MCF 10A (cell line): ENCODE data around the gene SLC4A3. TPM values are rescaled to one million over a fixed set of nuclear protein-coding genes. Genes with fewer than 3 reads are reported as not detected.

Experiments
- BruUV-seq: library from RNA; stranded (reverse); fragments of 400-500 nt; replicated peaks from 2 replicates; lab custom pipeline; 2021; lab: Mats Ljungman, UMichigan
- CTCF ChIA-PET: fragments of 300-600 bp; sonication (Branson Sonifier 250); formaldehyde crosslinking; extraction: SDS; loops from one replicate; lab custom pipeline; 2021; ENCODE audit warnings: antibody characterized with exemption, inconsistent platforms; lab: Yijun Ruan, JAX
- POLR2A ChIA-PET: fragments of 300-600, 350-650 bp; sonication (Branson Sonifier 250); formaldehyde crosslinking; extraction: SDS; loops from one replicate; lab custom pipeline; 2020; ENCODE audit warnings: antibody characterized with exemption, inconsistent platforms; lab: Yijun Ruan, JAX
- DNase-seq: peaks from one replicate; pipeline ENCODE4 v3.0.0-alpha.2; 2018; ENCODE audit not compliant: unreplicated experiment
- H3K27ac Mint-ChIP-seq: one replicate; pipeline ENCODE4 v1.8.0; 2022; ENCODE audit warnings: mild to moderate bottlenecking, low read depth, mixed read lengths; ENCODE audit not compliant: unreplicated experiment
- H3K27me3 Mint-ChIP-seq: one replicate; pipeline ENCODE4 v1.8.0; 2022; ENCODE audit warnings: mixed read lengths; ENCODE audit not compliant: insufficient read depth, unreplicated experiment
- H3K36me3 Mint-ChIP-seq: one replicate; pipeline ENCODE4 v1.8.0; 2022; ENCODE audit warnings: mild to moderate bottlenecking, moderate library complexity, mixed read lengths; ENCODE audit not compliant: insufficient read depth, unreplicated experiment
- H3K4me1 Mint-ChIP-seq: one replicate; pipeline ENCODE4 v1.8.0; 2022; ENCODE audit warnings: mixed read lengths; ENCODE audit not compliant: insufficient read depth, unreplicated experiment
- H3K4me3 Mint-ChIP-seq: one replicate; pipeline ENCODE4 v1.8.0; 2022; ENCODE audit warnings: mild to moderate bottlenecking, moderate library complexity, mixed read lengths; ENCODE audit not compliant: unreplicated experiment
- H3K9me3 Mint-ChIP-seq: one replicate; pipeline ENCODE4 v1.8.0; 2022; ENCODE audit warnings: mixed read lengths; ENCODE audit not compliant: unreplicated experiment
- CTCF ChIP-seq: fragments of 200-600 bp; IDR thresholded peaks from one replicate; pipeline ENCODE4 v1.8.0; 2022; ENCODE audit warnings: antibody characterized with exemption, mild to moderate bottlenecking; ENCODE audit not compliant: unreplicated experiment
- intact Hi-C: fragments of 100-400 bp; cut with micrococcal nuclease; formaldehyde crosslinking; loops from 2 replicates; pipeline ENCODE4 v1.14.1; 2022
- total RNA-seq: library from RNA; stranded (reverse); gene quantifications from 2 replicates; pipeline ENCODE4 v1.2.3, GENCODE V29; 2022

Gene SLC4A3
- total RNA-seq, 1 experiment from 2014 or later, result 4.7 TPM

- peaks cover 5% of the 10 kb centered on the region for H3K36me3 Mint-ChIP-seq
- BruUV-seq, result no TSS peak
- no peak for DNase-seq
- no peaks in the 10 kb centered on the region for H3K9me3 Mint-ChIP-seq
- no peaks in the 10 kb centered on the region for H3K4me1 Mint-ChIP-seq
- no peak overlapping the region for H3K27ac Mint-ChIP-seq
- H3K4me3 Mint-ChIP-seq, result no peak overlapping the region
- ChIA-PET POLR2A (interaction anchor here (0.7 kb wide), 1 partner anchor 10 kb away, joined by 3 read pairs; no protein-coding TSS in a partner anchor), CTCF (interaction anchor here (0.6 to 2.9 kb wide), 3 partner anchors 11 to 49 kb away, joined by 3 to 17 read pairs (median 5); no protein-coding TSS in a partner anchor)
- H3K27me3 Mint-ChIP-seq, result no peaks in the 10 kb centered on the region
- intact Hi-C loops, result no loop called here
- TF ChIP-seq CTCF, result no peak
These were observed 3.5 kb downstream of the SLC4A3 start for GRCh38 chr2:219630770-219631405.

DNA sequence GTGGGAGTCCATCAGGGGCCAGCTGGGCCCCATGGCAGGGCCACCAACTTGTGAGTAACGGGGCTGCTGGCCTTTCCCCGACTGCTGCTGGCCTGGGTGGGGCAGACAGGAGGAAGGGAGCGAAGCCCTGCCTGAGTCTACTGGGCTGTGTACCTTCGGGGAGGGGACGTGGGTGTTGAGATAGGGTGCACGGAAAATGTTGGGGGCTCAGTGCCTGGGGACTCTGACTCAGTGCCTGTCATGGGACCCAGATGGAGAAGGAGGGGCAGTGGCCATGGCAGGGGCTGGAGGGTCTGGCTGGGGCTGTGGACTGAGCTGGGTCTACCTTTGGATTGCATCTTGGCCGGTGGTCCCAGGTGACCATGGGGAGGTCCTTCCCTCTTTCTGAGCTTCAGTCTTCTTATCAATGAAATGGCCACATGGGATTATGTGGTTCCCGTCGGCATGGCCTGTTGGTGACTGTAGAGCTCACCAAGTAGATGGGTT lies 4.0 kb downstream of the SLC4A3 start:
- Mint-ChIP-seq H3K9me3 (no peaks in the 10 kb centered on the region), H3K27ac (no peak overlapping the region), H3K27me3 (no peaks in the 10 kb centered on the region), H3K4me1 (no peaks in the 10 kb centered on the region), H3K4me3 (no peak overlapping the region), H3K36me3 (peaks cover 5% of the 10 kb centered on the region)
- no peak for TF ChIP-seq CTCF
- DNase-seq, result no peak
- ChIA-PET CTCF (interaction anchor here (0.6 to 2.9 kb wide), 3 partner anchors 10 to 50 kb away, joined by 3 to 17 read pairs (median 5); no protein-coding TSS in a partner anchor), POLR2A (interaction anchor here (0.6 to 0.7 kb wide), 2 partner anchors 11 to 53 kb away, joined by 3 read pairs; no protein-coding TSS in a partner anchor)
- no TSS peak for BruUV-seq
- intact Hi-C loops, result no loop called here

- Mint-ChIP-seq H3K27ac (no peak overlapping the region), H3K9me3 (no peaks in the 10 kb centered on the region), H3K4me1 (no peaks in the 10 kb centered on the region), H3K27me3 (no peaks in the 10 kb centered on the region), H3K36me3 (peaks cover 5% of the 10 kb centered on the region), H3K4me3 (no peak overlapping the region)
- intact Hi-C loops, result no loop called here
- CTCF ChIA-PET, result interaction anchor here (0.8 to 2.9 kb wide), 3 partner anchors 10 to 58 kb away, joined by 3 to 17 read pairs (median 6); no protein-coding TSS in a partner anchor
- POLR2A ChIA-PET, result interaction anchor here (0.6 to 1.3 kb wide), 2 partner anchors 52 to 102 kb away, joined by 3 read pairs; no protein-coding TSS in a partner anchor
- BruUV-seq, result no TSS peak
- DNase-seq, result no peak
- no peak for TF ChIP-seq CTCF
These were observed 4.7 kb downstream of the SLC4A3 start for GRCh38 chr2:219631904-219632759.

- H3K9me3 Mint-ChIP-seq, result no peaks in the 10 kb centered on the region
- ChIA-PET CTCF (interaction anchor here (0.6 to 2.9 kb wide), 5 partner anchors 9 to 115 kb away, joined by 3 to 17 read pairs (median 3); no protein-coding TSS in a partner anchor), POLR2A (interaction anchor here (1.3 kb wide), 1 partner anchor 103 kb away, joined by 3 read pairs; no protein-coding TSS in a partner anchor)
- intact Hi-C loops, result no loop called here
- DNase-seq, result no peak
- peaks cover 5% of the 10 kb centered on the region for H3K36me3 Mint-ChIP-seq
- BruUV-seq, result no TSS peak
- no peak for TF ChIP-seq CTCF
- H3K4me1 Mint-ChIP-seq, result no peaks in the 10 kb centered on the region
- H3K27ac Mint-ChIP-seq, result no peak overlapping the region
- no peaks in the 10 kb centered on the region for H3K27me3 Mint-ChIP-seq
- H3K4me3 Mint-ChIP-seq, result no peak overlapping the region
These were observed 5.3 kb downstream of the SLC4A3 start for GRCh38 chr2:219632760-219633105.
